Measurements from ENCODE around the gene LRRC42.

- no peak for TF ChIP-seq CTCF (IDR thresholded peaks at IDR 0.05 in 4 of 5, conservative IDR thresholded peaks at IDR 0.05 in 1 of 5)
- no peak for TF ChIP-seq POLR2A (IDR thresholded peaks at IDR 0.05)
Measured at GRCh38 chr1:54008876-54009275, 62.7 kb downstream of the LRRC42 start.
